HG02938 (cell line): Measurements from ENCODE around the gene RANBP17.
A peak's percentile ranks its signal among the peaks of the same experiment; 100 is the strongest.
"Not testable (repeated sequence)": the region's sequence is repeated elsewhere in the genome, so short reads cannot be mapped to it uniquely, and the experiment has no call there.

ENCODE experiments used
- ATAC-seq: cut with Tn5 transposase; IDR thresholded peaks from one replicate; pipeline ENCODE4 v1.9.1; 2021; ENCODE audit warnings: mild to moderate bottlenecking, moderate library complexity; ENCODE audit not compliant: unreplicated experiment

RANBP17 gene

GRCh38 chr5:171143926-171144325 is 282.1 kb downstream of the RANBP17 start:
- ATAC-seq, result no peak

- ATAC-seq, result peak; percentile 80
Measured at GRCh38 chr5:171149333-171149732, 287.5 kb downstream of the RANBP17 start.

- peak; percentile 37 for ATAC-seq
Measured at GRCh38 chr5:171149772-171150171, 288.0 kb downstream of the RANBP17 start.

GRCh38 chr5:171152382-171152781 is 290.6 kb downstream of the RANBP17 start:
- ATAC-seq, result no peak

GRCh38 chr5:171155621-171156020 is 293.8 kb downstream of the RANBP17 start:
- no peak for ATAC-seq

GRCh38 chr5:171157276-171157675 is 295.5 kb downstream of the RANBP17 start:
- no peak for ATAC-seq

- no peak for ATAC-seq
Measured at GRCh38 chr5:171157775-171158174, 296.0 kb downstream of the RANBP17 start.

- ATAC-seq, result no peak
Measured at GRCh38 chr5:171158581-171158980, 296.8 kb downstream of the RANBP17 start.

GRCh38 chr5:171162165-171162564 is 300.3 kb downstream of the RANBP17 start:
- ATAC-seq, result no peak

GRCh38 chr5:171162596-171162995 is 300.8 kb downstream of the RANBP17 start:
- ATAC-seq, result peak; percentile 68

- no peak for ATAC-seq
Measured at GRCh38 chr5:171166766-171167165, 304.9 kb downstream of the RANBP17 start.

GRCh38 chr5:171168171-171168570 is 306.4 kb downstream of the RANBP17 start:
- no peak for ATAC-seq

- ATAC-seq, result not testable (repeated sequence)
Measured at GRCh38 chr5:171174960-171175359, 313.1 kb downstream of the RANBP17 start.

- no peak for ATAC-seq
Measured at GRCh38 chr5:171175746-171176145, 313.9 kb downstream of the RANBP17 start.

- not testable (repeated sequence) for ATAC-seq
Measured at GRCh38 chr5:171178190-171178589, 316.4 kb downstream of the RANBP17 start.

GRCh38 chr5:171188016-171188415 is 326.2 kb downstream of the RANBP17 start:
- no peak for ATAC-seq

GRCh38 chr5:171189442-171189841 is 327.6 kb downstream of the RANBP17 start:
- no peak for ATAC-seq

GRCh38 chr5:171192111-171192510 is 330.3 kb downstream of the RANBP17 start:
- no peak for ATAC-seq

- ATAC-seq, result no peak
Measured at GRCh38 chr5:171201310-171201709, 339.5 kb downstream of the RANBP17 start.

GRCh38 chr5:171205375-171205774 is 343.6 kb downstream of the RANBP17 start:
- ATAC-seq, result no peak

GRCh38 chr5:171207256-171207847 is 345.5 kb downstream of the RANBP17 start:
- no peak for ATAC-seq

- ATAC-seq, result no peak
Measured at GRCh38 chr5:171221916-171222315, 360.1 kb downstream of the RANBP17 start.

GRCh38 chr5:171223927-171224326 is 362.1 kb downstream of the RANBP17 start:
- ATAC-seq, result no peak
